ENCODE measurements around the gene MYOCD.

DNA sequence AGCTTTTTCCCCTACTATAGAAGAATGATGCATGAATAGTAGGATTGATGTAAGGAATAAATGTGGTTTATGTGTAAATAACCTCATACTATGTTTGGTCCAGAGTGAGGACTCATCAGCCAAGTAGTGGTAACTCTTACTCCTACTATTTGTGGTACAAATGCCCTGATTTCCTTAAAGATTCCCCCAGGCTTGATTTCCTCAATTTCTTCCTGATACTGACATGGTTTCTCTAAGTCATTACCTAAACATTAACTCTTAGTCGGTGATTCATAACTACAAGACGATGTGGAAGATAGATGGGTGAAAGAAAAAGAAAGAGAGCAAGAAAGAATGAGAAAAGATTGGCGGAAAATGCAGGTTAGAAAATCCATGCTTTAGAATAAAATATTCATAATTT lies 17.2 kb upstream of the MYOCD start:
- TF ChIP-seq POLR2AphosphoS5 (IDR thresholded peaks at IDR 0.05) (no peak), EP300 (IDR thresholded peaks at IDR 0.05) (no peak), CTCF (IDR thresholded peaks at IDR 0.05) (no peak)

Data from esophagus muscularis mucosa (tissue), 4 donors.